ENCODE measurements around the gene CD302.
"Not testable (repeated sequence)": the region's sequence is repeated elsewhere in the genome, so short reads cannot be mapped to it uniquely, and the experiment has no call there.

CD302 gene, protein sequence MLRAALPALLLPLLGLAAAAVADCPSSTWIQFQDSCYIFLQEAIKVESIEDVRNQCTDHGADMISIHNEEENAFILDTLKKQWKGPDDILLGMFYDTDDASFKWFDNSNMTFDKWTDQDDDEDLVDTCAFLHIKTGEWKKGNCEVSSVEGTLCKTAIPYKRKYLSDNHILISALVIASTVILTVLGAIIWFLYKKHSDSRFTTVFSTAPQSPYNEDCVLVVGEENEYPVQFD

DNA sequence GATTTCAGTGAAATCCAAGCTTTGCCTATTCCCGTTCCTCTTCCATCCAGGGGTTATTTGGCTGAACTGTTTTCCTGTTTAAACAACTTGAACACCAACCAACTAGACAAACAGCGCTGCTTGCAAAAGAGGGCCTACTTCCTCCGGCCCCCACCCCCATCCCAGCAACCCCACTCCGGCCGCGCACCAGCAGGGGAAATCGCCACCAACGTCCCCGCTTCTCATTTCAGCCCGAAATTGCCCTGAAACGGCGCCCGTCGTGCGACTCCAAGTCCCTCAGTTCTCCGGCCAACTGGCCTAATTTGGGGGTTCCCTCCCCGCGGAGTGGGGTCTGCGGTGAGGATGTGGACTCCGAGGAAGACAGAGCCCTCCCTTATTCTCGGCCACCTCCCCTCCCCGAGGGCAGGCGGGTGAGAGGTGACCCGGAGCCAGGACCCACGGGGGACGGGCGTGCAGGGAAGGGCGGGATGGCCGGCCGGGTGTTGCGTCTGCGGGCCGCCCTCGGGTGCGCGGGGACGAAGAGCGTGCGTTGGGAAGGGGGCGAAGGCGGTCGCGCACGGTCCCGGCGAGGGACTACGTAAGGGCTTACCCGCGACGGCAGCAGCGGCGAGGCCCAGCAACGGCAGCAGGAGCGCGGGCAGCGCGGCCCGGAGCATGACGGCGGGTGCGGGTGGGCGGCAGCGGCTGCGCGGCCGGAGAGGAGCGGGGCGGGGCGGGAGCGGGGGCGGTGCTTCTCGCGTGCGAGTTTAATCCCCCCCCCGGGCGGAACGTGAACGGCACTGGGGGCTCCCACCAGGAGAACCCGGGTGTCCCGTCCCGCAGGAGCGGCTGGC, at the start of gene CD302:
TSS of gene CD302 (minus strand) at position 666 of the 833 bp plus-strand sequence. CDS start at position 656, 10 bp downstream.
- peak; percentile 45 to 62 for DNase-seq

DNA sequence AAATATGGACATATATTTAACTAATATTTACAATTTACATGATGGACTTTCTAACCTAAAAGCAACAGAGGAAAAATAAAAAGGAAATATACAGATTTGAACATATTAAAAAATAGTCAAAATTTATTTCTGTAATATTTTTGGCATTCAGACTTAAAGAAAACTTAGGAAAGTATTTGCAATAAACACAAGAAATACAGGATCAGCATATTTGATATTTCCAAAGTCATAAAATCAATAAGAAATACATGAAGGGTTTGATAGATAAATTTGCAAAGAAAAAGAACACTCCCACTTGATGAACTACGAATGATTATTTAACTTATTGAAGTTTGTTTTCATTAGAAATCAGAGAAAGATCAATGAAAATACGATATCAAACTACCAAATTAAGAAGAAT, 48.6 kb upstream of the CD302 start:
- no peak for DNase-seq

- DNase-seq: no peak
Measured at GRCh38 chr2:159840616-159841015, 42.6 kb upstream of the CD302 start.

DNA sequence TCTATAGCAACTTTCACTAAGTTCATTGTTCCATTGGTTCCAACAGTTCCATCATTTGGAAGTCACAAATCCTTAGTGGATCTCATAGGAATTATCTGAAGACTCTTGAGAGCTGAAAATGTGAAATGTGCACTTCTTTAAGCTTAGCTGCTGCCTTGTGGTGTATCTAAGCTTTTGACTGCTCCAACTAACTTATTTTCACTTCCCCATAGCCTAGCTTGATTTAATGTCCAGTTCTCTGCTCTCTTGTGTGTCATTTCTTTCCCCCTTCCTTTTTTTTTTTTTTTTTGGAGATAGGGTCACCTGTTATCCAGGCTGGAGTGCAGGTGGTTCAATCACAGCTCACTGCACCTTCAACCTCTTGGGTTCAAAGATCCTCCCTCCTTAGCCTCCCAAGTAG, 34.9 kb upstream of the CD302 start:
- DNase-seq: no peak

DNA sequence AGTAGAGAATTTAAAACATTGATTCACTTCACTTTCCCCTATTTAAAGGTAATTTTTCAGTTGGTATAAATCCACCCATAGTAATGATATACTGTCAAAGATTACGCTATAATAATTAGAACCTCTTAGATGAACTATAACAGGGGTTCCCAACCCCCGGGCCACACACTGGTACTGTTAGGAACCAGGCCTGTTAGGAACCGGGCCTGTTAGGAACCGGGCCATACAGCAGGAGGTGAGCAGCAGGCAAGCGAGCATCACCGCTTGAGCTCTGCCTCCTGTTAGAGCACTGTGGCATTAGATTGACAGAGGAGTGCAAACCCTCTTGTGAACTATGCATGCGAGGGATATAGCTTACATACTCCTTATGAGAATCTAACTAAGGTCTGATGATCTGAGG, 34.0 kb upstream of the CD302 start:
- no peak for DNase-seq

GRCh38 chr2:159829376-159829775, 31.4 kb upstream of the CD302 start:
- no peak for DNase-seq

DNA sequence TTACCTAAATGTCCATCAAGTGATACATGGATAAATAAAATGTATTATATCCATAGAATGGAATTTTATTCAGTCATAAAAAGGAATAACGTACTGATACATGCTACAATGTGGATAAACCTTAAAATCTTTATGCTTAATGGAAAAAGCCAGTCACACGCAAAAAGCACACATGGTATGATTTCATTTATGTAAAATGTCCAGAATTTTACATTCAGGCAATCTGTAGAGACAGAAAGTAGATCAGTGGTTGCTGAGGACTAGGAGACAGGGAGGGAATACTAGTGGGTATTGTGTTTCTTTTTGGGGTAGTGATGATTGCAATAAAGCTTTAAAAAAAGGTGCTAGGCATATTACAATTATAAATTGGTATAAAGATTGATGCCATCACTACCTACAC, 30.7 kb upstream of the CD302 start:
- no peak for DNase-seq

GRCh38 chr2:159822478-159822833, 24.4 kb upstream of the CD302 start:
- DNase-seq: not testable (repeated sequence)

DNA sequence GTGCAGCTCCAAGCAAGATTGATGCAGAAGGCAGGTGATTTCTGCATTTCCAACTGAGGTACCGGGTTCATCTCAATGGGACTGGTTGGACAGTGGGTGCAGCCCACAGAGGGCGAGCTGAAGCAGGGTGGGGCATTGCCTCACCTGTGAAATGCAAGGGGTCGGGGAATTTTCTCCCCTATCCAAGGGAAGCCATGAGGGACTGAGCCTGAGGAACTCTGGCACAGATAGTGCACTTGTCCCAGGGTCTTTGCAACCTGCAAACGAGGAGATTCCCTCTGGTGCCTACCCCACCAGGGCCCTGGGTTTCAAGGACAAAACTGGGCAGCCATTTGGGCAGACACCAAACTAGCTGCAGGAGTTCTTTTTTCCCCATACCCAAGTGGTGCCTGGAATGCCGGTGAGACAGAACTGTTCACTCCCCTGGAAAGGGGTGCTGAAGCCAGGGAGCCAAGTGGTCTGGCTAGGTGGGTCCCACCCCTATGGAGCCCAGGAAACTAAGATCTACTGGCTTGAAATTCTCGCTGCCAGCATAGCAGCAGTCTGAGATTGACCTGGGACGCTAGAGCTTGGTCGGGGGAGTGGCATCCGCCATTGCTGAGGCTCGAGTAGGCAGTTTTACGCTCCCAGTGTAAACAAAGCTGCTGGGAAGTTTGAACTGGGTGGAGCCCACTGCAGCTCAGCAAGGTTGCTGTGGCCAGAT, 23.9 kb upstream of the CD302 start:
- DNase-seq: not testable (repeated sequence)

DNA sequence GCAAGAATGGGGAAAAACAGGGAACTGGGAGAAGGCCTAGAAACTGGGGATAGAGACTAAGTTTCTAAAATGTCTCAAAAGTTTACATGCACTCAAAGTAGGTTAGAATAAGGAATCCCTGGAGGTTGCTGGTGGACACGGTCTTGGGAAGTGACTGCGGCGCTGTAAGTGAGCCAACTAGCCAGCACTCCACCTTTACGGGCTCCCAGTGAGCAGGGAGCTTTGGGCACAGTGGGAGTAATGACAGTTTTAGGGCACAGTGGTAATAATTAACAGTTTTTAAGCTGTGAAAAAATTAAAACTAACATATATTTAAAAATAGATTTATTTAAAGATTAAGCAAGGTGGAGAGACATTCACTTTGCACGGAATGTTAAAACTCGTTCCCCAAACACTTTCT, 20.9 kb upstream of the CD302 start:
- no peak for DNase-seq

DNA sequence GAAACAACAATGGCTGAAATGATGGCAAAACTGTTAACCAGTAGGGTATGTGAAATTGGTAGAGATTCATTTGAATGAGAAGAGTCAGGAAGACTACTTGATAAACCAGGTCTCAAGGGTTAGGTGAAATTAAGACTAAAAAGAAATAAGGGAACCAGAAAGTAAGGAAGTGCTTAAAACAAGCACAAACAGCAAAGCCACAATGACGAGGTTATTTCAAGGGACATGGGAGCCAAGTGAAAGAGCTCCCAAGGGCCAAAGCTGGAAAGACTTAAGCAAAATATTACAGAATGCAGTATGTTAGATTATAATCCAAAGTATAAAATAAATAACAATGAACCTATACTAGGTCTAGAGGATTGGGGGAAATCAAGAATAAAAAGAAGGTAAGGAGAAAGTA, 19.3 kb upstream of the CD302 start:
- DNase-seq: no peak

GRCh38 chr2:159811232-159811631, 13.2 kb upstream of the CD302 start:
- DNase-seq: no peak

- DNase-seq: no peak
Measured at GRCh38 chr2:159808032-159808425, 10.0 kb upstream of the CD302 start.

DNA sequence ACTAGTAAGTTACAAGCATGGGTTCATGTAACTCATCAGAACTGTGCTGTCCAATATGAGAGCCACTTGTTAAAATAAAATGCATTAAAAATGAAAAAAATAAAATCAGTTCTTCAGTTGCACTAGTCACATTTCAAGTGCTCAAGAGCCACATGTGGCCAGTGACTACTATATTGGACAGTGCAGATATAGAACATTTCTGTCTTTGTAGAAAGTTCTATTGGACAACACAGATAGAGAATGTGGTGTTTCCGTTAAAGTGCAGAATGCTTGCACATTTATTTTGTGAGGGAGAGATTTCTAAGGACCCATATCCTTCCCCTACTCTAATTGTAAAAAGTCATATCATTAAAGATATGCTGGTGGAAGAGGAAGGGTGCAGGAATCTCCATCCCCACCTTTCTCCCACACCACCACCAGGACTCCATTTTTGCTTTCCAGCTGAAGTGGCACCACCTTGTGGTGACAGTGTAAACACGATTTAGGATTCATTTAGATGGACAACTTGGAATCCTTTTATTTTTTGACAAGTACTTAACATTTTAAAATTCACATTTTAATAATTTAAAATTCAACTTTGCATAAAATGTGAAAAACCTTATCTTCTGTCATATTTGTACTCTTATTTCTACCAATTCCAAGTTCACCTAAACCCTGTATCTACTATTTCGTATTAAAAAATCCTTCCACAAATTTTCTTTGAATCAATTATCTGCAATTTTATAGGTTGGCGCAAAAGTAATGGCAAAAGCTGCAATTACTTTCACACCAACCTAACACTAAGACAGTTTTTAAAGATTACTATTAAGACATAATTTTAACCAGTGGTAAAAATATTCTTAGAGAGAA, 9.4 kb upstream of the CD302 start:
- peak; percentile 18 to 19 for DNase-seq

DNA sequence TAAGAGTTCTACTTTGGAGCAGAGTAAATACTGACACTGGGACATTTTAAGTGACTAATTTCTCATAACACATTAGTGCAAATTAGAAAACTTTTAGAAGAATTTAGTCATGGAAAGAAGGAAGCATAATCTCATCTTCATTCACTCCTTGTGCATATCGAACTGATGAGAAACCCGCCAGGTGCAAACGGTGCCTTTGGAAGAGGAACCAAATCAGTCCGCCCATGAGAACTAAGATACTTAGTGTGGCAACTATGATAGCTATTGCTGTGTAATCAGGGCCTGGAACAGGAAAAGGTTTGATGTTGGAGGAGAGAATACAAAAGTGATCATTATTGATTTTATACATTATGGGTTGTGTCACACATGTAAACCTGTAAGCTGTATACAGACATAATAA, 6.9 kb upstream of the CD302 start:
- DNase-seq: no peak

DNA sequence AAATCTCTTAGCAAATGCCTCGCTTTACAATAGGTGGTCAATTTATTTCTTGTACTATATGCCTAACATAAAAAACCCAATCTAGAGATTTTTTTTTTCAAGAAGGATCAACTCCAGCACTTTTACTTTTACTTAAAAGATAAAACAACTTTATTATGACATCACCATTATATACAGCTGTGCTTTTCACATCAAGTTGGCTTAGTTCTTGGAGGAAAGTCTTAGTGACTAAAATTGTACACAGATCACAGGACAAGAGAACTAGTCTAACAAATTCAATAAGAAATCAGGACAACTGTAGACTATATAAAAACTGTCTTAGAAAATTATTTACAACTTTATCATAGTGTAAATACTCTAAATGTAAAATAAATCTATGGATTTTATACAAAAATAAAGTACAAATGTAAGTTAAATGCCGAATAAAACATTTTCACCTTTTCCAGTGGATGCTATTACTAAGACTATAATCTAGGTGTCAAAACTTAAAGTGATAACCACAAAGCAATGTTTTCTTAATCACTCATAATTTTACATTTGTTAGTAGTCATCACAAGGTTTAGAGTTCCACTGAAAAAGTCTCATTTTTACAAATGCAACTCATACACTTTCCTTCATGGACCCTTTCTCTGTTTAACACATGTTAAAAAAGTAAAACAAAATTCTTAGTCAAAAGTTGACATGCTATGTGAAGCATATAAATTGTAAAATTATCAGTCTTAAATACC, 5.4 kb upstream of the CD302 start:
- DNase-seq: no peak

DNA sequence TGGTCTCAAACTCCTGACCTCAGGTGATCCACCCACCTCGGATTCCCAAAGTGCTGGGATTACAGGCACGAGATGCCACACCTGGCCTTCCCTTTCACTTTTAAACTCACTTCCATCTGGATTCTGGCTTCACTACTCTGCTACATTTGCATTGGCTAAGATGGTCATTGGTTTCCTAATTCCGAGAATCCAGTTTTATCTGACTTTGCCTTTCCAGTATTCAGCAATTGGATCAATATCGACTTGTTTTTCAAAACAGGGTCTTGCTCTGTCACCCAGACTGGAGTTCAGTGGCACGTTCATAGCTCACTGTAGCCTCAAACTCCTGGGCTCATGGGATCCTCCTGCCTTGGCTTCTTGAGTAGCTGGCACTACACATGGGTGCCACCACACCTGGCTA, 4.7 kb upstream of the CD302 start:
- no peak for DNase-seq

- no peak for DNase-seq
Measured at GRCh38 chr2:159799833-159800232, 1.8 kb upstream of the CD302 start.

DNA sequence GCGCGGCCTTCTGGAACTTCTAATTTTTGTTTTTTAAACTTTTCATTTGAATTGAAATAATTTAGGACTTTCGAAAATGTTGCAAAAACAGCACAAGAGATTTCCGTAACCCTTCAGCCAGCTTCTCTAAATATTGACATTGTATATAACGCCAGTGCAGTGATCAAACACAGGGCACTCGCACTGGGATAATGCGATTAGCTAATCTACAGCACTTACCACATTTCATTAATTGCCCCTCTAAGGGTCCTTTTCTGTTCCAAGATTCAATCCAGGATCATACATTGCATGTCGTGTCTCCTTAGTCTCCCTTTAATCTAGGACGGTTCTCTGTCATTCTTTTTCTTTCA, 343 bp upstream of the CD302 start:
- no peak for DNase-seq

GRCh38 chr2:159797225-159797542, 824 bp downstream of the CD302 start:
- DNase-seq: no peak

DNA sequence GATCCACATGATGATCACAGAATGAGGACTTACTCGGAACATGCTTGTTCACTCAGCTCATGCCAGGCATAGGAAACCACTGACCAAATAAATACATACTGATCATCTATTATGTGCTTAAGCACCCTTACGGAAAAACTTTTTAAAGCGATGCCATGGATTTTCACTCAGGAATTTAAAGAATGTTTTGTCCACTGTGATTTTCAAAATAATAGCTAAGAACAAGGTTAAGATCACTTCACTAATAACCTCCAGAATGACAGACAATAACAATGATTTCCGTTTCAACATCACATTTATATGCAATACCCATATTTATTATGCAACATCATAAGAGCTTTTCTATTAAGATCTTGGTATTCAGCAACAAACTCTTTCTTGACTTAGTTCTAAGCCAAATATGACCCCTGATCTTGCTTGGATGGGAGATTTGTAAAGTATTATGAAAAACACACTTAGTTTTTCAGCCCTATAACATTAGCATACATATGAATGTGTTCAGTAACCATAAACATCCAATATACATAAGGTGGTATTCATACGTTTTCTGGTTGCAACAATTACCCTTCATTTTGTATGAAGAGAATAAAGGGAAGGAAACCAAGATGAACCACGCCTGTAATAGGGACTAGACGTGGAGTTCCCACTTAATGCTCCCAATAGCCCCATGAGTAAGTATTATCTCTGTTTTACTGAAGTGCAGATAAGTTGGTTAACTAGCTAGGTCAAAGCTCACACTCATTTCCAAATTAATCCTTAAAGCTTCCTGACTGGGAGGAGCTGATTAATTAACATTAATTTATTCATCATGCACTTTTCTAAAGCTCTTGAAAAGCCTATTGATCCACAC, 1.9 kb downstream of the CD302 start:
- DNase-seq: no peak

GRCh38 chr2:159793326-159793725, 4.7 kb downstream of the CD302 start:
- no peak for DNase-seq

Data from stimulated activated CD4-positive, alpha-beta T cell treated with anti-CD3 and anti-CD28 coated beads, Interleukin-2, amount 100 ng/mL, for 24 hours (primary cell).